Measurements from ENCODE around the gene HIC1.

- TF ChIP-seq ZNF70 (CRISPR knock-in tag; IDR thresholded peaks at IDR 0.05) (no peak), SNAI2 (CRISPR knock-in tag; IDR thresholded peaks at IDR 0.05) (no peak), ZFP3 (CRISPR knock-in tag; IDR thresholded peaks at IDR 0.05) (no peak), ZC3H10 (CRISPR knock-in tag; IDR thresholded peaks at IDR 0.05) (no peak), CSRNP3 (CRISPR knock-in tag; IDR thresholded peaks at IDR 0.05) (no peak)
These were observed 1.6 kb downstream of the HIC1 start for GRCh38 chr17:2056206-2057174.
